C4-2B (cell line): ENCODE measurements around the gene DSCAM.

Experiments used
- CTCF ChIP-seq: fragments of 450-650 bp; conservative IDR thresholded peaks from 2 replicates; pipeline ENCODE4 v1.5.1; 2017; ENCODE audit warnings: mild to moderate bottlenecking
- ZFX ChIP-seq: fragments of 450-650 bp; IDR thresholded peaks from 2 replicates; pipeline ENCODE4 v1.6.1; 2017

- no peak for TF ChIP-seq CTCF
- TF ChIP-seq ZFX = no peak
Measured at GRCh38 chr21:40850071-40850470, 3.1 kb upstream of the DSCAM start.
